GM18907 (cell line): ENCODE results near the gene GJD2.

Source experiments
- ATAC-seq: cut with Tn5 transposase; IDR thresholded peaks from one replicate; pipeline ENCODE4 v1.9.1; 2021; ENCODE audit warnings: mild to moderate bottlenecking, moderate library complexity; ENCODE audit not compliant: unreplicated experiment

The GJD2 gene

GRCh38 chr15:34773917-34774316, 19.1 kb upstream of the GJD2 start:
- ATAC-seq = no peak

GRCh38 chr15:34773013-34773412, 18.2 kb upstream of the GJD2 start:
- ATAC-seq = no peak

- ATAC-seq = no peak
These were observed 17.5 kb upstream of the GJD2 start for GRCh38 chr15:34772312-34772711.

GRCh38 chr15:34769711-34770110, 14.9 kb upstream of the GJD2 start:
- no peak for ATAC-seq

- no peak for ATAC-seq
These were observed 13.7 kb upstream of the GJD2 start for GRCh38 chr15:34768530-34768929.

GRCh38 chr15:34765741-34766140, 10.9 kb upstream of the GJD2 start:
- no peak for ATAC-seq

- no peak for ATAC-seq
These were observed 6.1 kb upstream of the GJD2 start for GRCh38 chr15:34760909-34761308.

GRCh38 chr15:34759992-34760391, 5.2 kb upstream of the GJD2 start:
- ATAC-seq = no peak

GRCh38 chr15:34759347-34759746, 4.5 kb upstream of the GJD2 start:
- no peak for ATAC-seq

GRCh38 chr15:34757262-34757661, 2.5 kb upstream of the GJD2 start:
- ATAC-seq = no peak

GRCh38 chr15:34755419-34755773, 598 bp upstream of the GJD2 start:
- no peak for ATAC-seq

- no peak for ATAC-seq
These were observed 612 bp downstream of the GJD2 start for GRCh38 chr15:34754171-34754601.

- ATAC-seq = no peak
These were observed 1.4 kb downstream of the GJD2 start for GRCh38 chr15:34753236-34753894.

- no peak for ATAC-seq
These were observed 5.1 kb downstream of the GJD2 start for GRCh38 chr15:34749691-34750090.

- no peak for ATAC-seq
These were observed 15.5 kb downstream of the GJD2 start for GRCh38 chr15:34739346-34739745.

- no peak for ATAC-seq
These were observed 16.8 kb downstream of the GJD2 start for GRCh38 chr15:34738002-34738401.

GRCh38 chr15:34737477-34737876, 17.3 kb downstream of the GJD2 start:
- no peak for ATAC-seq

GRCh38 chr15:34734303-34734702, 20.5 kb downstream of the GJD2 start:
- no peak for ATAC-seq

- ATAC-seq = no peak
These were observed 21.2 kb downstream of the GJD2 start for GRCh38 chr15:34733621-34734020.

GRCh38 chr15:34732430-34732829, 22.4 kb downstream of the GJD2 start:
- ATAC-seq = no peak

- no peak for ATAC-seq
These were observed 24.1 kb downstream of the GJD2 start for GRCh38 chr15:34730701-34731100.

- no peak for ATAC-seq
These were observed 24.9 kb downstream of the GJD2 start for GRCh38 chr15:34729886-34730285.

GRCh38 chr15:34729056-34729455, 25.7 kb downstream of the GJD2 start:
- no peak for ATAC-seq
